Mesendoderm (in vitro differentiated cells): ENCODE measurements around the gene XRN2.

Source experiments
- DNase-seq: peaks from one replicate; pipeline ENCODE4 v3.0.0; 2013
- H2AK5ac ChIP-seq: 2 replicates; pipeline ENCODE4 v1.6.1; 2013; ENCODE audit warnings: low read length, inconsistent platforms
- H2BK120ac ChIP-seq: 2 replicates; pipeline ENCODE4 v1.6.1; 2013; ENCODE audit warnings: low read depth, mild to moderate bottlenecking, low read length, moderate library complexity, mixed read lengths
- H2BK15ac ChIP-seq: replicated peaks from 2 replicates; pipeline ENCODE4 v1.6.1; 2013; ENCODE audit warnings: low read depth, mild to moderate bottlenecking, moderate library complexity
- H2BK5ac ChIP-seq: 2 replicates; pipeline ENCODE4 v1.6.1; 2013; ENCODE audit warnings: low read length, inconsistent platforms
- H3K18ac ChIP-seq: 2 replicates; pipeline ENCODE4 v1.6.1; 2013; ENCODE audit warnings: mild to moderate bottlenecking, low read length, mixed read lengths
- H3K23ac ChIP-seq: one replicate; pipeline ENCODE4 v1.6.1; 2013; ENCODE audit warnings: low read length
- H3K27ac ChIP-seq: 2 replicates; pipeline ENCODE4 v1.5.1; 2013; ENCODE audit warnings: low read depth, mild to moderate bottlenecking, inconsistent platforms, low read length, moderate library complexity
- H3K27me3 ChIP-seq: 2 replicates; pipeline ENCODE4 v1.6.1; 2013; ENCODE audit warnings: low read length, control low read depth, mild to moderate bottlenecking, inconsistent platforms; ENCODE audit not compliant: insufficient read depth, poor library complexity
- H3K36me3 ChIP-seq: 2 replicates; pipeline ENCODE4 v1.6.1; 2013; ENCODE audit warnings: low read length, inconsistent platforms; ENCODE audit not compliant: control insufficient read depth, insufficient read depth
- H3K4ac ChIP-seq: one replicate; pipeline ENCODE4 v1.6.1; 2013; ENCODE audit warnings: low read depth, mild to moderate bottlenecking, low read length, moderate library complexity
- H3K4me1 ChIP-seq: 2 replicates; pipeline ENCODE4 v1.6.1; 2013; ENCODE audit warnings: low read depth, low read length, inconsistent platforms; ENCODE audit not compliant: control insufficient read depth
- H3K4me2 ChIP-seq: 2 replicates; pipeline ENCODE4 v1.6.1; 2013; ENCODE audit warnings: low read length
- H3K4me3 ChIP-seq: 2 replicates; pipeline ENCODE4 v1.5.1; 2013; ENCODE audit warnings: mild to moderate bottlenecking, low read length
- H3K56ac ChIP-seq: one replicate; pipeline ENCODE4 v1.6.1; 2013; ENCODE audit warnings: low read length
- H3K79me1 ChIP-seq: 2 replicates; pipeline ENCODE4 v1.6.1; 2013; ENCODE audit warnings: low read length, inconsistent platforms
- H3K79me2 ChIP-seq: 2 replicates; pipeline ENCODE4 v1.6.1; 2013; ENCODE audit warnings: mild to moderate bottlenecking, low read length; ENCODE audit not compliant: control insufficient read depth, insufficient read depth
- H3K9ac ChIP-seq: 2 replicates; pipeline ENCODE4 v1.6.1; 2013; ENCODE audit warnings: low read length, inconsistent platforms
- H4K5ac ChIP-seq: one replicate; pipeline ENCODE4 v1.6.1; 2013; ENCODE audit warnings: low read length
- H4K8ac ChIP-seq: one replicate; pipeline ENCODE4 v1.6.1; 2013; ENCODE audit warnings: low read depth, mild to moderate bottlenecking, control low read depth, low read length, moderate library complexity
- WGBS: extraction: QIAGEN DNeasy Blood & Tissue Kit; methylation state at CpG from one replicate; pipeline ENCODE4 v1.1.7; 2013; ENCODE audit warnings: low lambda C conversion rate, missing lambda C conversion rate; ENCODE audit not compliant: insufficient coverage; ENCODE audit errors: extremely low coverage; 5-methylcytosine and 5-hydroxymethylcytosine counted together

Gene XRN2

DNA sequence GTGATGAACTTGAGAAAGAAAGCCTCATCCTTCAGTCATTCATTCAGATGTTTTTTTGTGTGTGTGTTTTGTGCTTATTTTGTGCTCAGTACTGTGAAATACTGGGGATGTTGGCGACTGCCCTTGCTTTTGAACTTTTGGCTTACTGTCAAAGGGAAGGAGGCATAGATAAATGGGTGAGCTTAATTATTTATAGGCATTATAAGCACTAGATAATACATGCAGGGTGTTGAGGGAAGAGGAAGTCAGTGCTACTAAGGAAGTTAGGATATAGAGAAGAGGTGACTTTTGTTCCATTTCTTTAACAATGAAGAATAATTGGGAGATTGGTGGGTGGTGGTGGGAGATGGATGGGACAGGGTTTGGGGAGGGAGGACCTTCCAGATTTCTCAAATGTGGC, 23.6 kb downstream of the XRN2 start:
- Histone ChIP-seq H3K9ac (no peak overlapping the region), H2AK5ac (no peak overlapping the region), H3K27me3 (no peaks in the 10 kb centered on the region), H2BK120ac (no peak overlapping the region), H3K4ac (no peak overlapping the region), H3K36me3 (no peaks in the 10 kb centered on the region), H3K56ac (no peak overlapping the region), H2BK5ac (no peak overlapping the region), H3K27ac (no peak overlapping the region), H3K79me1 (peaks cover 8% of the 10 kb centered on the region), H3K23ac (no peak overlapping the region), H3K4me3 (no peak overlapping the region), H3K18ac (no peak overlapping the region), H4K5ac (no peak overlapping the region), H2BK15ac (no peak overlapping the region), H4K8ac (no peak overlapping the region), H3K4me2 (no peak overlapping the region), H3K4me1 (peaks cover 9% of the 10 kb centered on the region), H3K79me2 (peaks cover 66% of the 10 kb centered on the region)
- no peak for DNase-seq
- no CpG with 5 or more reads among the region's 1 CpG for WGBS

DNA sequence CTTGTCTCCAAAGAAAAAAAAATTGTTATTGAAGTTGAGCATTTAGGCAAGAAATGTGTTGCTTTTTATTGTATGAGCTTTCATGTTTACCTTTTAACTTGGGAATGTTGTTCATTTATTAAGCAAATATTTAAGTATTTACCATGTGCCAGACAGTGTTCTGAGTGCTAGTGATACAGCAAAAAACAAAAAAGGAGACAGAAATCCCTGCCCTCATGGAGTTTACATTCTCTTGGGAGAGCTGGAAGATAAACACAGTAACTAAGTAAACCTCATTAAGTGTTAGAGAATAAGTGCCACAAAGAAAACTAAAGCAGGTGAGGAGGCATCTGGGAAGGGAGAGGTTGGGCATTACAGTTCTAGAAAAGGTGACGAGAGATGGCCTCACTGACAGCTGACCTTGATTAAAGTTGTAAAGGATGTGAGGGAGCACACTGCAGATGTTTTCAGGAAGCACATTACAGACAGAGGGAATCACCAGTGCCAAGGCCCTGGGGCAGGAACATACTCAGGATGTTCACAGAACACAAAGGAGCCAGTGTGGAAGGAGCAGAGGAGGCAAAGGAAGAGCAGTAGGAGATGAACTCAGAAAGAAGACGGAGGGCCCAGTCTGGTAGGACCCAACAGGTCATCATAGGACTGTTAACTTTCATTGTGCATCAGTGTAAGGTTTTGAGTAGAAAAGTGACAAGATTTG, 33.5 kb downstream of the XRN2 start:
- H4K8ac ChIP-seq: no peak overlapping the region
- peaks cover 17% of the 10 kb centered on the region for H3K36me3 ChIP-seq
- H4K5ac ChIP-seq: no peak overlapping the region
- peaks cover 13% of the 10 kb centered on the region for H3K79me2 ChIP-seq
- no peak overlapping the region for H2BK120ac ChIP-seq
- no peak overlapping the region for H3K56ac ChIP-seq
- no peak overlapping the region for H3K9ac ChIP-seq
- no peaks in the 10 kb centered on the region for H3K27me3 ChIP-seq
- H3K4ac ChIP-seq: no peak overlapping the region
- H3K4me3 ChIP-seq: no peak overlapping the region
- H3K18ac ChIP-seq: no peak overlapping the region
- no peak overlapping the region for H2BK15ac ChIP-seq
- H3K27ac ChIP-seq: no peak overlapping the region
- DNase-seq: no peak
- no peak overlapping the region for H3K4me2 ChIP-seq
- H3K79me1 ChIP-seq: peaks cover 13% of the 10 kb centered on the region
- WGBS: no CpG with 5 or more reads among the region's 2 CpGs
- no peak overlapping the region for H3K23ac ChIP-seq
- no peak overlapping the region for H2BK5ac ChIP-seq
- no peak overlapping the region for H2AK5ac ChIP-seq
- no peaks in the 10 kb centered on the region for H3K4me1 ChIP-seq

DNA sequence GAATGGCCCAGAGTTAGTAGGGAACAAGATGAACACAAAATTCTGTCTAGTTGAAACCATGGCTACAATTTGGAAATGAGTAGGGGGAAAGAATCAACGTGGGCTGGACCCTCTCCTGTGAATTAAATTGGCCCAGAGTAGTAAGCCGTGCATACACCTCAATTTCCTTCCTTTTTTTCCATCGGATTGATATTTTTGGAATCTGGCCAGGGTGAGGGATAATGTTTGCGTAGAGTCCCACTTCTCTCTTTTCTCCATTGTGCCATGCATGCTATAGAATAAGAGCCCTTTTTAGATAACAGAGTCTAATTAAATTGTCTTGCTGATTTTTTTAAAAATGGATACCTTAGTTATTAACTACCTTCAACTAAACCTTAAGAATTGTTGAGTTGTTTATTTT, 35.2 kb downstream of the XRN2 start:
- no peak overlapping the region for H2BK120ac ChIP-seq
- no peak overlapping the region for H3K4me2 ChIP-seq
- peaks cover 15% of the 10 kb centered on the region for H3K36me3 ChIP-seq
- no peak for DNase-seq
- H3K23ac ChIP-seq: no peak overlapping the region
- no peak overlapping the region for H2AK5ac ChIP-seq
- H3K4ac ChIP-seq: no peak overlapping the region
- peaks cover 12% of the 10 kb centered on the region for H3K79me1 ChIP-seq
- H3K18ac ChIP-seq: no peak overlapping the region
- H3K4me1 ChIP-seq: no peaks in the 10 kb centered on the region
- no peak overlapping the region for H2BK15ac ChIP-seq
- no peak overlapping the region for H2BK5ac ChIP-seq
- H3K56ac ChIP-seq: no peak overlapping the region
- no peak overlapping the region for H3K9ac ChIP-seq
- no peak overlapping the region for H3K4me3 ChIP-seq
- no peak overlapping the region for H4K5ac ChIP-seq
- no peaks in the 10 kb centered on the region for H3K27me3 ChIP-seq
- peaks cover 11% of the 10 kb centered on the region for H3K79me2 ChIP-seq
- no peak overlapping the region for H3K27ac ChIP-seq
- no peak overlapping the region for H4K8ac ChIP-seq
- no CpG with 5 or more reads among the region's 4 CpGs for WGBS

DNA sequence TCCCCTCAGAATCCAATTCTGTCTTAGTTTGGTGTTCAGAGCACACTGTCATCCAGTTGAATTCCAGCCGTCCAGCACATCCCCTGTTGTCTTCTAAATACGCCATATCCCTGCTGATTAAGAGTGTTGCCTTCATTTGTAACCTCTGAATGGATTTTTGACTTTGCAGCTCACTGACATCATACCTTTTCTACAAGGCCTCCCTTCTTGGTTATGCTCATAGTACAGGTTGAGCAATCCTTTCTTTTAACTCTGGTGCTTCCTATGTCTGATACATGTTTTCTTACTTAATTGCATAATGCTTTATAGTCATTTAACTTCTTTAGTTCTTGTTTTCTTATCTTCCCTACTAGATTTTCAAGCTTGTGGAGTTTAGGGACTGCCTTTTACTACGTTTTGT, 36.4 kb downstream of the XRN2 start:
- H3K4ac ChIP-seq: no peak overlapping the region
- H2AK5ac ChIP-seq: no peak overlapping the region
- H2BK5ac ChIP-seq: no peak overlapping the region
- H3K9ac ChIP-seq: no peak overlapping the region
- no peak overlapping the region for H3K4me2 ChIP-seq
- WGBS: no CpG with 5 or more reads among the region's 3 CpGs
- H4K5ac ChIP-seq: no peak overlapping the region
- no peak overlapping the region for H3K18ac ChIP-seq
- no peaks in the 10 kb centered on the region for H3K27me3 ChIP-seq
- DNase-seq: no peak
- H3K4me3 ChIP-seq: no peak overlapping the region
- H3K56ac ChIP-seq: no peak overlapping the region
- H3K79me2 ChIP-seq: peaks cover 9% of the 10 kb centered on the region
- H3K27ac ChIP-seq: no peak overlapping the region
- peaks cover 10% of the 10 kb centered on the region for H3K36me3 ChIP-seq
- H4K8ac ChIP-seq: no peak overlapping the region
- H2BK120ac ChIP-seq: no peak overlapping the region
- no peak overlapping the region for H3K23ac ChIP-seq
- H2BK15ac ChIP-seq: no peak overlapping the region
- no peaks in the 10 kb centered on the region for H3K4me1 ChIP-seq
- H3K79me1 ChIP-seq: peaks cover 10% of the 10 kb centered on the region

DNA sequence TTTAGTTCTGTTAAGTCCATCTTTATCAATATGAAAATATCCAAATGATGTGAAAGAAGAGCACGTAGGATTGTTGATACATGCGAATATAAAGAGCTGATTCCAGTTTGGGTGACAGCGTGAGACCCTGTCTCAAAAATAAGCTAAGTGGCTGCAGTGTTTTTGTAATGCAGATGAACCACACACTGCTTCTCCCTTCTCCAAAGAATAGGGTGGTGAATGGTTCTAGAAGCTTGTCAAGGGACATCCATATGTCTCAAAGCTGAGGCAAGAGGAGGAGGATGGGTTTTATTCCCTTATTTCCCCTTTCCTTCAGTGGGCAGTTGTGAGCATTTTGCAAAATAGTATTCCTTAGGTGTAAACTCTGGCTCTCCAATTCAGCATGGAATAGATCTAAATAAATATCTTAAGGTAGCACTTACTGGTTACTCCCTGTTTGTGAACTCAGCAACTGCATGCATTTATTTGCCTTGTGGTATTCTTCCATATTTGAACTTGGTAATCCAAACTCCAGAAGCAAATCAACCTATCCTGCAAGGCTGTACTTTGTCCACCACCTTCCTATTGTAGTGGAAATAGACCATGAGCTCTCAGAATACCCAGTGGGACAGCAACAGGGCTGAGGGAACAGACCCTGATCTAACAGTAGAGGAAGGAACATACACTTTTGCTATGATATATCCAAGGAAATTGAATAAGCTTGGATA, 38.0 kb downstream of the XRN2 start:
- Histone ChIP-seq H2AK5ac (no peak overlapping the region), H3K4me1 (no peaks in the 10 kb centered on the region), H3K36me3 (peaks cover 10% of the 10 kb centered on the region), H3K56ac (no peak overlapping the region), H3K27me3 (no peaks in the 10 kb centered on the region), H3K9ac (no peak overlapping the region), H3K4ac (no peak overlapping the region), H3K4me2 (no peak overlapping the region), H2BK15ac (no peak overlapping the region), H3K27ac (no peak overlapping the region), H3K4me3 (no peak overlapping the region), H4K8ac (no peak overlapping the region), H3K79me1 (peaks cover 5% of the 10 kb centered on the region), H2BK5ac (no peak overlapping the region), H3K23ac (no peak overlapping the region), H2BK120ac (no peak overlapping the region), H4K5ac (no peak overlapping the region), H3K18ac (no peak overlapping the region), H3K79me2 (peaks cover 7% of the 10 kb centered on the region)
- DNase-seq: no peak
- WGBS: no CpG with 5 or more reads among the region's 3 CpGs
